Measurements from ENCODE around the gene PLEKHJ1.

PLEKHJ1 gene

GRCh38 chr19:2268480-2268830, 32.3 kb upstream of the PLEKHJ1 start:
- TF ChIP-seq CTCF (IDR thresholded peaks at IDR 0.05; ENCODE audit: low read depth, low read length), result no peak
- H3K4me3 ChIP-seq (ENCODE audit: low read depth, low read length), result peak overlapping the region; percentile 97

- no peak overlapping the region for H3K4me3 ChIP-seq (ENCODE audit: low read depth, low read length)
Measured at GRCh38 chr19:2266183-2266993, 30.3 kb upstream of the PLEKHJ1 start.

GRCh38 chr19:2261438-2262172, 25.5 kb upstream of the PLEKHJ1 start:
- peak; percentile 68 for TF ChIP-seq CTCF (IDR thresholded peaks at IDR 0.05; ENCODE audit: low read depth, low read length)
- H3K4me3 ChIP-seq (ENCODE audit: low read depth, low read length), result no peak overlapping the region

More at GRCh38 chr19:2266183-2266993, 30.3 kb upstream of the PLEKHJ1 start:
- no peak for TF ChIP-seq CTCF (IDR thresholded peaks at IDR 0.05; ENCODE audit: low read depth, low read length)

- no peak overlapping the region for H3K4me3 ChIP-seq (ENCODE audit: low read depth, low read length)
- TF ChIP-seq CTCF (IDR thresholded peaks at IDR 0.05; ENCODE audit: low read depth, low read length), result no peak
Measured at GRCh38 chr19:2260341-2260805, 24.2 kb upstream of the PLEKHJ1 start.

- no peak for TF ChIP-seq CTCF (IDR thresholded peaks at IDR 0.05; ENCODE audit: low read depth, low read length)
- no peak overlapping the region for H3K4me3 ChIP-seq (ENCODE audit: low read depth, low read length)
Measured at GRCh38 chr19:2259336-2259735, 23.2 kb upstream of the PLEKHJ1 start.

- no peak within 1 kb of the TSS for H3K4me3 ChIP-seq (ENCODE audit: low read depth, low read length)
- no peak for TF ChIP-seq CTCF (IDR thresholded peaks at IDR 0.05; ENCODE audit: low read depth, low read length)
Measured at GRCh38 chr19:2255982-2256685, 20.0 kb upstream of the PLEKHJ1 start, which contains the start of gene JSRP1. TSS of gene JSRP1 (minus strand) at chr19:2256417. CDS start at chr19:2255314, 1,103 bp downstream.
